GM12878 (cell line): ENCODE data around the gene ATXN1. TPM values are rescaled to one million over a fixed set of nuclear protein-coding genes. Genes with fewer than 3 reads are reported as not detected.

Experiments used
- ATAC-seq: fragments of 200-7000 bp; cut with Tn5 transposase; 3 replicates; pipeline ENCODE4 v1.9.1; 2020; ENCODE audit warnings: mild to moderate bottlenecking, moderate library complexity
- BruUV-seq: library from RNA; stranded (reverse); fragments of 400-500 nt; replicated peaks from 2 replicates; lab custom pipeline; 2021; lab: Mats Ljungman, UMichigan
- CTCF ChIA-PET: fragments of 300-600 bp; sonication (Branson Sonifier 250); formaldehyde crosslinking; extraction: SDS; loops from one replicate; lab custom pipeline; 2021; ENCODE audit warnings: inconsistent platforms; lab: Yijun Ruan, JAX
- POLR2A ChIA-PET: fragments of 350-600 bp; formaldehyde crosslinking; extraction: SDS; loops from one replicate; lab custom pipeline; 2021; ENCODE audit warnings: inconsistent platforms; lab: Charles Lee
- RAD21 ChIA-PET: fragments of 300-600 bp; sonication (Branson Sonifier 250); formaldehyde crosslinking; loops from one replicate; lab custom pipeline; 2023; ENCODE audit warnings: antibody characterized with exemption; ENCODE audit not compliant: unreplicated experiment; lab: Charles Lee
- SMC1A ChIA-PET: fragments of 300-600 bp; sonication (Branson Sonifier 250); formaldehyde crosslinking; loops from one replicate; lab custom pipeline; 2023; ENCODE audit not compliant: unreplicated experiment, uncharacterized antibody; lab: Charles Lee
- DNase-seq: peaks from one replicate; pipeline ENCODE4 v3.0.0-alpha.2; 2011; ENCODE audit warnings: low read depth, low spot score
- FAIRE-seq: peaks from 3 replicates; lab custom pipeline; 2011; peaks lifted over from hg19 to GRCh38; lab: Jason Lieb, UNC
- H2AFZ ChIP-seq: 2 replicates; pipeline ENCODE4 v1.6.0; 2011; ENCODE audit warnings: low read depth, low read length, control low read depth; ENCODE audit not compliant: control insufficient read depth
- H3K27ac ChIP-seq: 2 replicates; pipeline ENCODE4 v1.5.1; 2011; ENCODE audit warnings: control low read depth; ENCODE audit not compliant: control insufficient read depth, insufficient read depth
- H3K27me3 ChIP-seq, 2 experiments: replicated peaks in 1 of 2; 2 replicates each; pipeline versions ENCODE4 v1.6.0 to v1.6.1; 2011; ENCODE audit warnings: low read length in 1 of 2; ENCODE audit not compliant: control insufficient read depth in 2 of 2, insufficient read depth in 2 of 2
- H3K36me3 ChIP-seq, 2 experiments: 2 replicates each; pipeline ENCODE4 v1.5.1; 2011; ENCODE audit warnings: low read length in 1 of 2; ENCODE audit not compliant: control insufficient read depth in 2 of 2, insufficient read depth in 2 of 2
- H3K4me1 ChIP-seq: 2 replicates; pipeline ENCODE4 v1.6.1; 2011; ENCODE audit warnings: mild to moderate bottlenecking, low read length, moderate library complexity, mixed read lengths; ENCODE audit not compliant: control insufficient read depth, insufficient read depth
- H3K4me2 ChIP-seq: 2 replicates; pipeline ENCODE4 v1.6.0; 2011; ENCODE audit warnings: control low read depth; ENCODE audit not compliant: control insufficient read depth, insufficient read depth
- H3K4me3 ChIP-seq: fragments of 200-600 bp; sonication (generic); 2 replicates; pipeline ENCODE4 v1.5.1; 2016
- H3K79me2 ChIP-seq: 2 replicates; pipeline ENCODE4 v1.6.0; 2011; ENCODE audit warnings: low read length; ENCODE audit not compliant: control insufficient read depth, insufficient read depth
- H3K9ac ChIP-seq: 2 replicates; pipeline ENCODE4 v1.8.0; 2011; ENCODE audit warnings: low read length, control low read depth, mixed read lengths; ENCODE audit not compliant: control insufficient read depth, insufficient read depth
- H3K9me3 ChIP-seq: replicated peaks from 3 replicates; pipeline ENCODE4 v1.5.1; 2011; ENCODE audit warnings: mild to moderate bottlenecking, low read length; ENCODE audit not compliant: control insufficient read depth, insufficient read depth
- H4K20me1 ChIP-seq: 2 replicates; pipeline ENCODE4 v1.6.0; 2011; ENCODE audit not compliant: control insufficient read depth, insufficient read depth
- BACH1 ChIP-seq: fragments of 450-650 bp; IDR thresholded peaks from 2 replicates; pipeline ENCODE4 v1.6.1; 2017; ENCODE audit warnings: mild to moderate bottlenecking, borderline replicate concordance
- BHLHE40 ChIP-seq, 2 experiments: fragments of 450-650 bp in 1 of 2; IDR thresholded peaks; 2 replicates each; pipeline ENCODE4 v1.6.1; 2011 to 2017; ENCODE audit warnings: low read depth in 2 of 2, borderline replicate concordance in 1 of 2, improper control_type of control experiment in 1 of 2, low read length in 1 of 2, mild to moderate bottlenecking in 1 of 2
- CBFB ChIP-seq: IDR thresholded peaks from 2 replicates; pipeline ENCODE4 v1.6.1; 2016; ENCODE audit warnings: antibody characterized with exemption, low read depth
- CEBPB ChIP-seq, 2 experiments: fragments of 150-350 bp in 1 of 2; IDR thresholded peaks; 2 replicates each; pipeline ENCODE4 v1.6.1; 2012 to 2014; ENCODE audit warnings: low read depth in 2 of 2, low read length in 2 of 2, borderline replicate concordance in 1 of 2, inconsistent platforms in 1 of 2
- EGR1 ChIP-seq, 2 experiments: IDR thresholded peaks; 1 replicate in 1 of 2; 2 replicates in 1 of 2; pipeline ENCODE4 v1.6.1; 2011 to 2012; ENCODE audit warnings: low read depth in 2 of 2, low read length in 2 of 2, borderline replicate concordance in 1 of 2, mild to moderate bottlenecking in 1 of 2, moderate library complexity in 1 of 2
- IRF4 ChIP-seq: IDR thresholded peaks from 2 replicates; pipeline ENCODE4 v1.6.1; 2011; ENCODE audit warnings: low read depth, low read length
- NR2C2 ChIP-seq: IDR thresholded peaks from 2 replicates; pipeline ENCODE4 v1.6.1; 2011; ENCODE audit warnings: borderline replicate concordance, low read depth; ENCODE audit not compliant: control insufficient read depth, insufficient read length
- RBBP5 ChIP-seq: fragments of 200-600 bp; sonication (generic); conservative IDR thresholded peaks from 2 replicates; pipeline ENCODE4 v1.6.1; 2016
- RELA ChIP-seq: fragments of 450-650 bp; IDR thresholded peaks from 2 replicates; pipeline ENCODE4 v1.8.0; 2014; ENCODE audit warnings: borderline replicate concordance; ENCODE audit not compliant: partially characterized antibody
- SPI1 ChIP-seq: IDR thresholded peaks from 2 replicates; pipeline ENCODE4 v1.6.1; 2011; ENCODE audit warnings: low read depth, mild to moderate bottlenecking, low read length, moderate library complexity, borderline replicate concordance; ENCODE audit not compliant: insufficient read depth
- STAT3 ChIP-seq: IDR thresholded peaks from 2 replicates; pipeline ENCODE4 v1.6.1; 2011; ENCODE audit warnings: low read depth, low read length, improper control_type of control experiment
- SUZ12 ChIP-seq: fragments of 200-600 bp; sonication (generic); IDR thresholded peaks from one replicate; pipeline ENCODE4 v1.6.1; 2018; ENCODE audit warnings: antibody characterized with exemption, mild to moderate bottlenecking; ENCODE audit not compliant: unreplicated experiment
- WGBS: methylation state at CpG from one replicate; pipeline ENCODE4 v1.1.6; 2016; ENCODE audit warnings: low lambda C conversion rate; ENCODE audit not compliant: insufficient replicate concordance, insufficient coverage; ENCODE audit errors: missing lambda C conversion rate; 5-methylcytosine and 5-hydroxymethylcytosine counted together
- in situ Hi-C: fragments of 300-500 bp; cut with MboI; formaldehyde crosslinking; loops from 9 replicates; pipeline ENCODE4 v1.14.3; 2018; ENCODE audit warnings: mixed read lengths
- intact Hi-C: fragments of 100-400 bp; cut with micrococcal nuclease; formaldehyde crosslinking; loops from one replicate; pipeline ENCODE4 v1.14.2; 2022; ENCODE audit not compliant: unreplicated experiment
- polyA plus RNA-seq, 11 experiments: library from polyadenylated mRNA; depleted of rRNA in 4 of 11; unstranded in 6 of 11; stranded (reverse) in 5 of 11; fragments of >200 nt; fragmentation: Nextera tagmentation in 4 of 11; fragmentation: Illumina TruSeq in 1 of 11; extraction: Ambion mirVana in 4 of 11; extraction: Trizol in 1 of 11; gene quantifications; 1 replicate in 1 of 11; 2 replicates in 10 of 11; pipeline versions ENCODE4 v1.2.1 to v1.2.3, GENCODE V29; 2011 to 2016; ENCODE audit warnings: inconsistent platforms in 2 of 11, missing spikeins in 2 of 11, low read depth in 1 of 11
- total RNA-seq, 4 experiments: library from RNA; depleted of rRNA in 3 of 4; stranded (reverse); fragments of >200 nt in 3 of 4; fragmentation: Illumina TruSeq in 1 of 4; extraction: Trizol in 1 of 4; gene quantifications; 2 replicates each; pipeline versions ENCODE4 v1.2.1 to v1.2.3, GENCODE V29; 2013 to 2021
- TF ChIP-seq, protein P1 (sequence below): IDR thresholded peaks from 2 replicates; pipeline ENCODE4 v1.6.1; 2012; ENCODE audit warnings: mild to moderate bottlenecking, low read depth, low read length
- TF ChIP-seq, protein P2 (sequence below): fragments of 450-650 bp; conservative IDR thresholded peaks from 2 replicates; pipeline ENCODE4 v1.6.1; 2017; ENCODE audit warnings: mild to moderate bottlenecking, moderate library complexity
- TF ChIP-seq, protein P3 (sequence below): fragments of 450-650 bp; IDR thresholded peaks from 2 replicates; pipeline ENCODE4 v1.6.1; 2014; ENCODE audit warnings: mild to moderate bottlenecking

Gene ATXN1
- total and polyA plus RNA-seq, 10 of the 15 experiments (the other 5 are each of a cell fraction or from before 2014, with no cell fraction given) = 12.2 to 51.2 (median 20.5) TPM

DNA sequence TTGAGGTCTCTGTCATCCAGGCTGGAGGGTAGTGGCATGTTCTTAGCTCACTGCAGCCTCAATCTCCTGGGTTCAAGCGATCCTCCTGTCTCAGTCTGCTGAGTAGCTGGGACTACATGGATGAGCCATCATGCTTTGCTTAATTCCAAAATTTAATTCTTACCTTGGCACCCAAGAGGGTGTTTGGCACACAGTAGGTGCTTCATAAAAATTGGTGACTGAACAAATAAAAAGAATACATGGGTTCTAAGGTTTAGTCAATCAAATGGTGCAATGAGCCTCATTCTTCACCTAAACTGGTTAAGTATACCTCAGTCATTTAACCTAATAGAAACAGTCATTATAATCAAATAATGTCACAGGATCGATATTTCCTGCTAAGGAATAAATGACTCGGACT, 352.5 kb downstream of the ATXN1 start:
- no peak overlapping the region for H3K4me2 ChIP-seq
- H3K36me3 ChIP-seq = peaks cover 0 to 8% of the 10 kb centered on the region in 2 experiments; a peak in 2 of 4 replicates
- ATAC-seq (no peak), FAIRE-seq (no peak), DNase-seq (no peak)
- SMC1A ChIA-PET = interaction anchor here (0.6 to 8.2 kb wide), 19 partner anchors 12 to 362 kb away, joined by 3 to 116 read pairs (median 5); no protein-coding TSS in a partner anchor
- no peak overlapping the region for H3K9ac ChIP-seq
- CTCF ChIA-PET = interaction anchor here (0.6 to 4.4 kb wide), 19 partner anchors 11 to 363 kb away, joined by 3 to 30 read pairs (median 5); partner anchors contain the start of gene ATXN1
- intact Hi-C loops = loop anchor here (2.0 kb wide), 1 partner anchor 76 kb away; no protein-coding TSS in a partner anchor
- no TSS peak for BruUV-seq
- no peak overlapping the region for H2AFZ ChIP-seq
- H3K9me3 ChIP-seq = no peaks in the 10 kb centered on the region
- H3K27ac ChIP-seq = no peak overlapping the region
- RAD21 ChIA-PET = interaction anchor here (0.7 to 2.9 kb wide), 4 partner anchors 12 to 93 kb away, joined by 3 to 17 read pairs (median 12); no protein-coding TSS in a partner anchor
- POLR2A ChIA-PET = interaction anchor here (0.7 kb wide), 3 partner anchors 85 to 131 kb away, joined by 3 read pairs; no protein-coding TSS in a partner anchor
- H3K79me2 ChIP-seq = peaks cover 4% of the 10 kb centered on the region; the same call in 1 of the 2 replicates
- no peaks in the 10 kb centered on the region for H4K20me1 ChIP-seq
- no peaks in the 10 kb centered on the region for H3K27me3 ChIP-seq
- H3K4me1 ChIP-seq = peaks cover 10% of the 10 kb centered on the region
- 98% methylated on average over 3 of the region's 3 CpGs for WGBS
- in situ Hi-C loops = no loop called here
- H3K4me3 ChIP-seq = no peak overlapping the region
- no peak for TF ChIP-seq SUZ12
- no peak for TF ChIP-seq EGR1 (IDR thresholded peaks at IDR 0.05; ENCODE audit: borderline replicate concordance in 1 of 2, low read depth in 2 of 2, low read length in 2 of 2)
- TF ChIP-seq, protein P1, sequence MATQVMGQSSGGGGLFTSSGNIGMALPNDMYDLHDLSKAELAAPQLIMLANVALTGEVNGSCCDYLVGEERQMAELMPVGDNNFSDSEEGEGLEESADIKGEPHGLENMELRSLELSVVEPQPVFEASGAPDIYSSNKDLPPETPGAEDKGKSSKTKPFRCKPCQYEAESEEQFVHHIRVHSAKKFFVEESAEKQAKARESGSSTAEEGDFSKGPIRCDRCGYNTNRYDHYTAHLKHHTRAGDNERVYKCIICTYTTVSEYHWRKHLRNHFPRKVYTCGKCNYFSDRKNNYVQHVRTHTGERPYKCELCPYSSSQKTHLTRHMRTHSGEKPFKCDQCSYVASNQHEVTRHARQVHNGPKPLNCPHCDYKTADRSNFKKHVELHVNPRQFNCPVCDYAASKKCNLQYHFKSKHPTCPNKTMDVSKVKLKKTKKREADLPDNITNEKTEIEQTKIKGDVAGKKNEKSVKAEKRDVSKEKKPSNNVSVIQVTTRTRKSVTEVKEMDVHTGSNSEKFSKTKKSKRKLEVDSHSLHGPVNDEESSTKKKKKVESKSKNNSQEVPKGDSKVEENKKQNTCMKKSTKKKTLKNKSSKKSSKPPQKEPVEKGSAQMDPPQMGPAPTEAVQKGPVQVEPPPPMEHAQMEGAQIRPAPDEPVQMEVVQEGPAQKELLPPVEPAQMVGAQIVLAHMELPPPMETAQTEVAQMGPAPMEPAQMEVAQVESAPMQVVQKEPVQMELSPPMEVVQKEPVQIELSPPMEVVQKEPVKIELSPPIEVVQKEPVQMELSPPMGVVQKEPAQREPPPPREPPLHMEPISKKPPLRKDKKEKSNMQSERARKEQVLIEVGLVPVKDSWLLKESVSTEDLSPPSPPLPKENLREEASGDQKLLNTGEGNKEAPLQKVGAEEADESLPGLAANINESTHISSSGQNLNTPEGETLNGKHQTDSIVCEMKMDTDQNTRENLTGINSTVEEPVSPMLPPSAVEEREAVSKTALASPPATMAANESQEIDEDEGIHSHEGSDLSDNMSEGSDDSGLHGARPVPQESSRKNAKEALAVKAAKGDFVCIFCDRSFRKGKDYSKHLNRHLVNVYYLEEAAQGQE = no peak
- TF ChIP-seq CEBPB (IDR thresholded peaks at IDR 0.05; ENCODE audit: borderline replicate concordance in 1 of 2, low read depth in 2 of 2, low read length in 2 of 2) = no peak
- no peak for TF ChIP-seq BACH1
- TF ChIP-seq, protein P2, sequence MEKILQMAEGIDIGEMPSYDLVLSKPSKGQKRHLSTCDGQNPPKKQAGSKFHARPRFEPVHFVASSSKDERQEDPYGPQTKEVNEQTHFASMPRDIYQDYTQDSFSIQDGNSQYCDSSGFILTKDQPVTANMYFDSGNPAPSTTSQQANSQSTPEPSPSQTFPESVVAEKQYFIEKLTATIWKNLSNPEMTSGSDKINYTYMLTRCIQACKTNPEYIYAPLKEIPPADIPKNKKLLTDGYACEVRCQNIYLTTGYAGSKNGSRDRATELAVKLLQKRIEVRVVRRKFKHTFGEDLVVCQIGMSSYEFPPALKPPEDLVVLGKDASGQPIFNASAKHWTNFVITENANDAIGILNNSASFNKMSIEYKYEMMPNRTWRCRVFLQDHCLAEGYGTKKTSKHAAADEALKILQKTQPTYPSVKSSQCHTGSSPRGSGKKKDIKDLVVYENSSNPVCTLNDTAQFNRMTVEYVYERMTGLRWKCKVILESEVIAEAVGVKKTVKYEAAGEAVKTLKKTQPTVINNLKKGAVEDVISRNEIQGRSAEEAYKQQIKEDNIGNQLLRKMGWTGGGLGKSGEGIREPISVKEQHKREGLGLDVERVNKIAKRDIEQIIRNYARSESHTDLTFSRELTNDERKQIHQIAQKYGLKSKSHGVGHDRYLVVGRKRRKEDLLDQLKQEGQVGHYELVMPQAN = no peak
- no peak for TF ChIP-seq IRF4
- no peak for TF ChIP-seq RELA
- no peak for TF ChIP-seq STAT3
- TF ChIP-seq RBBP5 = no peak
- TF ChIP-seq, protein P3, sequence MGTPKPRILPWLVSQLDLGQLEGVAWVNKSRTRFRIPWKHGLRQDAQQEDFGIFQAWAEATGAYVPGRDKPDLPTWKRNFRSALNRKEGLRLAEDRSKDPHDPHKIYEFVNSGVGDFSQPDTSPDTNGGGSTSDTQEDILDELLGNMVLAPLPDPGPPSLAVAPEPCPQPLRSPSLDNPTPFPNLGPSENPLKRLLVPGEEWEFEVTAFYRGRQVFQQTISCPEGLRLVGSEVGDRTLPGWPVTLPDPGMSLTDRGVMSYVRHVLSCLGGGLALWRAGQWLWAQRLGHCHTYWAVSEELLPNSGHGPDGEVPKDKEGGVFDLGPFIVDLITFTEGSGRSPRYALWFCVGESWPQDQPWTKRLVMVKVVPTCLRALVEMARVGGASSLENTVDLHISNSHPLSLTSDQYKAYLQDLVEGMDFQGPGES = no peak
- TF ChIP-seq SPI1 = no peak
- no peak for TF ChIP-seq NR2C2
- TF ChIP-seq BHLHE40 (IDR thresholded peaks at IDR 0.05; ENCODE audit: borderline replicate concordance in 1 of 2, low read depth in 2 of 2, low read length in 1 of 2) = no peak
- TF ChIP-seq CBFB = no peak
